Ascending aorta (tissue), 2 donors: Measurements from ENCODE around the gene LSMEM2. TPM values are rescaled to one million over a fixed set of nuclear protein-coding genes. Genes with fewer than 3 reads are reported as not detected.

Source experiments
- DNase-seq, 2 donors: peaks; one replicate each; pipeline ENCODE4 v3.0.0-alpha.2; 2019; ENCODE audit warnings: low spot score in 2 of 2
- H3K27ac ChIP-seq, 2 donors: fragments of 200-600 bp; sonication (generic); one replicate each; pipeline ENCODE4 v1.5.1; 2016 to 2017; ENCODE audit warnings: mild to moderate bottlenecking in 1 of 2
- H3K27me3 ChIP-seq: fragments of 200-600 bp; sonication (generic); one replicate; pipeline ENCODE4 v1.5.1; 2017
- H3K36me3 ChIP-seq, 2 donors: fragments of 200-600 bp; sonication (generic); one replicate each; pipeline ENCODE4 v1.5.1; 2016
- H3K4me1 ChIP-seq, 2 donors: fragments of 200-600 bp; sonication (generic); one replicate each; pipeline ENCODE4 v1.5.1; 2016 to 2017; ENCODE audit warnings: mild to moderate bottlenecking in 1 of 2
- H3K4me3 ChIP-seq, 2 donors: fragments of 200-600 bp; sonication (generic); one replicate each; pipeline ENCODE4 v1.5.1; 2016 to 2017; ENCODE audit warnings: mild to moderate bottlenecking in 1 of 2
- H3K9me3 ChIP-seq, 2 donors: fragments of 200-600 bp; sonication (generic); one replicate each; pipeline ENCODE4 v1.5.1; 2016
- intact Hi-C: fragments of 100-400 bp; cut with DNase I; formaldehyde crosslinking; loops from one replicate; pipeline ENCODE4 v1.15.1; 2023
- total RNA-seq: library from RNA; depleted of rRNA; stranded (reverse); fragments of >200 nt; gene quantifications from one replicate; pipeline ENCODE4 v1.1.0, GENCODE V29; 2016
- TF ChIP-seq, protein P1 (sequence below), 3 experiments: fragments of 200-600 bp in 2 of 3; fragments of 450-650 bp in 1 of 3; sonication (generic) in 2 of 3; IDR thresholded peaks; one replicate each; pipeline ENCODE4 v1.5.1; 2016 to 2019; ENCODE audit warnings: antibody characterized with exemption in 3 of 3, mild to moderate bottlenecking in 1 of 3, moderate library complexity in 1 of 3

The LSMEM2 gene
- not detected for total RNA-seq

DNA sequence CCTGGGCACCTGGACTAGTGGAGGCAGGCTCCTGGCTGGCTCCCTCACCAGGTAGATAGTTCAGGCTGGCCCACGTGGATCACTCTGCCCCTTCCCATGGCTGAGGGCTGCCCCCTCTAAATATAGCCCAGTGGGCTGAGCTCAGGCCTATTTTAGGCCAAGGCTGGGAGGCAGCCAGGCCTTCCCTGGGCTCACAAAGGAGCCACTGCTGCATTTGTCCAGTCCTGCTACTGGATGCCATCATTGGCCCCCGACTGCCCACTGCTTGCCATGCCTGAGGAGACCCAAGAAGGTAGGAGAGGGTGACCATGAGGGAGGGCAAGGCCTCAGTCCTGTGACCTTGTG is at the start of gene LSMEM2:
LSMEM2 (plus strand) TSS at position 208 of the 345 bp plus-strand sequence; CDS start at position 235, 27 bp downstream.
- TF ChIP-seq, protein P1, sequence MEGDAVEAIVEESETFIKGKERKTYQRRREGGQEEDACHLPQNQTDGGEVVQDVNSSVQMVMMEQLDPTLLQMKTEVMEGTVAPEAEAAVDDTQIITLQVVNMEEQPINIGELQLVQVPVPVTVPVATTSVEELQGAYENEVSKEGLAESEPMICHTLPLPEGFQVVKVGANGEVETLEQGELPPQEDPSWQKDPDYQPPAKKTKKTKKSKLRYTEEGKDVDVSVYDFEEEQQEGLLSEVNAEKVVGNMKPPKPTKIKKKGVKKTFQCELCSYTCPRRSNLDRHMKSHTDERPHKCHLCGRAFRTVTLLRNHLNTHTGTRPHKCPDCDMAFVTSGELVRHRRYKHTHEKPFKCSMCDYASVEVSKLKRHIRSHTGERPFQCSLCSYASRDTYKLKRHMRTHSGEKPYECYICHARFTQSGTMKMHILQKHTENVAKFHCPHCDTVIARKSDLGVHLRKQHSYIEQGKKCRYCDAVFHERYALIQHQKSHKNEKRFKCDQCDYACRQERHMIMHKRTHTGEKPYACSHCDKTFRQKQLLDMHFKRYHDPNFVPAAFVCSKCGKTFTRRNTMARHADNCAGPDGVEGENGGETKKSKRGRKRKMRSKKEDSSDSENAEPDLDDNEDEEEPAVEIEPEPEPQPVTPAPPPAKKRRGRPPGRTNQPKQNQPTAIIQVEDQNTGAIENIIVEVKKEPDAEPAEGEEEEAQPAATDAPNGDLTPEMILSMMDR (IDR thresholded peaks at IDR 0.05) = no peak
- H3K36me3 ChIP-seq = peaks cover 0 to 11% of the 10 kb centered on the region in 2 donors
- H3K4me1 ChIP-seq = peaks cover 3 to 9% of the 10 kb centered on the region in 2 donors
- H3K27me3 ChIP-seq = no peaks in the 10 kb centered on the region
- H3K27ac ChIP-seq = peak within 1 kb of the TSS; percentile 48 to 67
- intact Hi-C loops = no loop called here
- no peak for DNase-seq
- no peak within 1 kb of the TSS for H3K4me3 ChIP-seq
- H3K9me3 ChIP-seq = no peaks in the 10 kb centered on the region

DNA sequence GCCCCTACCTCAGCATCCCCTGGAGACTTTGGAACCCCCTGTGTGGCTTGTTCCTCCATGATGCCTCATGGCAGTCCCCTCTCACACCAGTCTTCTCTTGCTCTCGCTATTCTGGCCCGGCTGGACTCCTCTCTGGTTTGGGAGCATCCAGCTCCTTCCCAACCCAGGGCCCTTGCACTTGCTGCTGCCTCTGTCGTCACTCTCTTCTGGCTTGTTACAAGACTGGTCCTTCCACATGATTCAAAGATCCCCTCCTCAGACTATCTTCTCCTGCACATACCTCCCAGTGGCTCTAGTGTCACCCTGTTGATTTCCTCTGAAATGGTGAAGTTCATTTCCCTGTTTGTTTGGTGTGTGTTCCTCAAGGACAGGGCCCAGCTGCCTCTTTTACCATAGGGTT is 49.4 kb upstream of the LSMEM2 start:
- intact Hi-C loops = no loop called here
- no peak for DNase-seq
- no peaks in the 10 kb centered on the region for H3K9me3 ChIP-seq
- TF ChIP-seq, protein P1 (IDR thresholded peaks at IDR 0.05) = no peak
- H3K27me3 ChIP-seq = no peaks in the 10 kb centered on the region
- H3K36me3 ChIP-seq = no peaks in the 10 kb centered on the region
- H3K27ac ChIP-seq = no peak overlapping the region
- no peak overlapping the region for H3K4me3 ChIP-seq
- H3K4me1 ChIP-seq = peaks cover 0 to 16% of the 10 kb centered on the region in 2 donors

DNA sequence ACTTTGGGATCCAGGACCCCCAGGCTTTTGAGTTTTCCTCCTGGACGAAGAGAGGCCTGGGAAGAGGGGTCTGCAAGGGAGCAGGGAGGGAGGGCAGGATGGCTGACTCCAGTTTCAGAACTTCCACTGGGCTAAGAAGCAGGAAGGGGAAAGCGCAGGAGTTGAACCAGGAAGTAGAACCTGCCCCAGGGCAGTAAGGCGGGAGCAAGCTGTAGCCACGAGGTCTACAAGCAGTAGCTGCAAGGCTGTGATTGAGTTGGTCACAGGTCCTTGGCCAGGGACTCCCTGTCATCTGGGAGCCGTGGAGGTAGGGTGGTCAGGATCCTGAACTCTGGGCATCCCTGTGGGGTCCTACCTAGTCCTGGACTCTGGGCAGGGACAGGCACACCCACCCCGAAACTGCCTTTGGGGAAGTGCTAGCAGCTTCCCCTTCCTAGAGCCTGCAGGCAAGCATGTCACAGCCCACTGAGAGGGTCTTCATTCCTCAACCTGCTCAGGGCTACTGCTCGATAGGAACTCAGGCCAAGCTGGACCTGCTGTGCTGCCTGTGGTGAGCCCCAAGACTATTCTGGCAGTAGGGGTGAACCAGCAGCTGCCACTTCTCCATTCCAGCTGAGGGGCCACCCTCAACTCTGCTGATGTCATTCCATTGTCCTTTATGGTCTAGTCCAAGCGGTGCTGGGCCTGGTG is 48.6 kb upstream of the LSMEM2 start:
- Histone ChIP-seq H3K4me3 (no peak overlapping the region), H3K27ac (no peak overlapping the region), H3K4me1 (peaks cover 0 to 17% of the 10 kb centered on the region in 2 donors), H3K36me3 (no peaks in the 10 kb centered on the region), H3K27me3 (no peaks in the 10 kb centered on the region), H3K9me3 (no peaks in the 10 kb centered on the region)
- no peak for DNase-seq
- intact Hi-C loops = no loop called here
- TF ChIP-seq, protein P1 (IDR thresholded peaks at IDR 0.05) = no peak

DNA sequence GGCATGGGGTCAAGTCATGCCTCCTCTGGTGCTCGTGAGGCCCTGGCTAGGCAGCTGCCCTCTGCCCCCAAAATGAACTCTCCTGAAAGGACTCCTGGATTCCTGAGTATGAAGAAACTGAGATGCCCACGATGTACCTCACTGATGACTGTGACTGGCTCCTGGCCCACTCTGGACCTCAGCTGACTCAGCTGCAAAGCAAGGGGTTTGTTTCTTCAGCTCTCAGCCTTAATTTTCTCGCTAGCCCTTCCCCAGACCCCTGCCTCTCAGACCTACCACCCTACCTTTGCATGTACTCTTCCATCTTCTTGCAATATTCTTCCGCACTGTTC is 48.1 kb upstream of the LSMEM2 start:
- no peak for DNase-seq
- peaks cover 0 to 20% of the 10 kb centered on the region in 2 donors for H3K4me1 ChIP-seq
- no peak overlapping the region for H3K27ac ChIP-seq
- no peaks in the 10 kb centered on the region for H3K27me3 ChIP-seq
- TF ChIP-seq, protein P1 (IDR thresholded peaks at IDR 0.05) = no peak
- no peaks in the 10 kb centered on the region for H3K9me3 ChIP-seq
- no peak overlapping the region for H3K4me3 ChIP-seq
- intact Hi-C loops = no loop called here
- no peaks in the 10 kb centered on the region for H3K36me3 ChIP-seq

DNA sequence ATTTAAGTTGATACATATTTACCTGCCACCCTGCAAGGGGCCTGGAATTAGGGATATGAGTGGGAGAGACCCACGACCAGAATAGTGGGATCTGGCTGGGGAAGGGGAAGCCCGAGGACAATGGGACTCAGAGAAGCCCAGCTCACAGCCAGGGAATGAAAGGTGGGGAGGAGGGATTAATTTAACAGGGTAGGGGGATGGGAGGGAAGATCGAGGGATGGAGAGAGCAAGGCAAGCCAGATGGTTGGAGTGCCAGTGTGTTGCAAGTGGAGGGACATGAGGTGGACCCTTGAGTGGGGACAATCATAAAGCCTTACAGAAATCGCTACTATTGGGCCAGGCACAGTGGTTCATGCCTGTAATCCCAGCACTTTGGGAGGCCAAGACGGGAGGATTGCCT is 47.3 kb upstream of the LSMEM2 start:
- Histone ChIP-seq H3K9me3 (no peaks in the 10 kb centered on the region), H3K4me3 (no peak overlapping the region), H3K27me3 (no peaks in the 10 kb centered on the region), H3K4me1 (peaks cover 0 to 15% of the 10 kb centered on the region in 2 donors), H3K27ac (no peak overlapping the region), H3K36me3 (no peaks in the 10 kb centered on the region)
- TF ChIP-seq, protein P1 (IDR thresholded peaks at IDR 0.05) = no peak
- DNase-seq = no peak
- intact Hi-C loops = no loop called here

DNA sequence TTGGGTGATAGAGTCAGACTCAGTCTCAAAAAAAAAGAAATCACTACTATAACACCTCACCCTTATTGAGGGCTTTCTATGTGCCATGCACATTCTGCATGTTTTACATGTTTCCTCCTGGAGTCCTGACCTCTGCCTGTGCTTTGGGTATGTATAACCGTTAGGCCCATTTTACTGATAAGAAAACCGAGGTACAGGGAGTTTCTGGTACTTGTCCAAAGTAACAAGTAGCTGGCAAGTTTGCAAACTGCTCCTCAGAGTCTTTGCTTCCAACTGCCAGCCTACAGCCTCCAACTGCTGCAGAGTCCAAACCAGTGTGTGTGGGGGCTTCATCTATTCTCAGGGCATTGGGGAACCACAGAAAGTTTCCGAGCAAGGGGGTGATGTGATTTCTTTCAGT is 46.6 kb upstream of the LSMEM2 start:
- intact Hi-C loops = no loop called here
- H3K4me1 ChIP-seq = peaks cover 0 to 9% of the 10 kb centered on the region in 2 donors
- H3K27me3 ChIP-seq = no peaks in the 10 kb centered on the region
- no peak overlapping the region for H3K27ac ChIP-seq
- no peak overlapping the region for H3K4me3 ChIP-seq
- DNase-seq = no peak
- H3K9me3 ChIP-seq = no peaks in the 10 kb centered on the region
- TF ChIP-seq, protein P1 (IDR thresholded peaks at IDR 0.05) = no peak
- no peaks in the 10 kb centered on the region for H3K36me3 ChIP-seq
